CD14-positive monocyte (primary cell): ENCODE results near the gene OR5B2. TPM values are rescaled to one million over a fixed set of nuclear protein-coding genes. Genes with fewer than 3 reads are reported as not detected.

ENCODE experiments used
- DNase-seq, 3 donors: peaks; one replicate each; pipeline ENCODE4 v3.0.0-alpha.2; 2011 to 2022
- H2AFZ ChIP-seq: 2 replicates; pipeline ENCODE4 v1.6.0; 2012; ENCODE audit warnings: mild to moderate bottlenecking, low read depth, low read length, inconsistent platforms; ENCODE audit not compliant: insufficient read depth, poor library complexity, severe bottlenecking
- H3K27ac ChIP-seq, 2 donors: 1 replicate in 1 of 2; 2 replicates in 1 of 2; pipeline ENCODE4 v1.5.1; 2012 to 2013; ENCODE audit warnings: low read length in 2 of 2, control low read depth in 1 of 2, inconsistent platforms in 1 of 2, low read depth in 1 of 2, mild to moderate bottlenecking in 1 of 2
- H3K27me3 ChIP-seq, 2 donors: one replicate each; pipeline versions ENCODE4 v1.6.0 to v1.6.1; 2011 to 2013; ENCODE audit warnings: low read length in 2 of 2; ENCODE audit not compliant: control insufficient read depth in 2 of 2, insufficient read depth in 2 of 2
- H3K36me3 ChIP-seq, 2 donors: replicated peaks in 1 of 2; 1 replicate in 1 of 2; 2 replicates in 1 of 2; pipeline versions ENCODE4 v1.5.1 to v1.6.1; 2012 to 2013; ENCODE audit warnings: low read length in 2 of 2, control low read depth in 1 of 2, inconsistent platforms in 1 of 2, mild to moderate bottlenecking in 1 of 2; ENCODE audit not compliant: insufficient read depth in 2 of 2, control insufficient read depth in 1 of 2
- H3K4me1 ChIP-seq, 2 donors: 1 replicate in 1 of 2; 2 replicates in 1 of 2; pipeline versions ENCODE4 v1.5.1 to v1.6.1; 2012 to 2013; ENCODE audit warnings: low read length in 2 of 2, control low read depth in 1 of 2, inconsistent platforms in 1 of 2, mild to moderate bottlenecking in 1 of 2, moderate library complexity in 1 of 2; ENCODE audit not compliant: insufficient read depth in 2 of 2, control insufficient read depth in 1 of 2
- H3K4me2 ChIP-seq: replicated peaks from 2 replicates; pipeline ENCODE3; 2012; ENCODE audit warnings: low read length, moderate library complexity, mild to moderate bottlenecking; ENCODE audit not compliant: poor library complexity, severe bottlenecking; ENCODE audit errors: extremely low read depth
- H3K4me3 ChIP-seq, 3 experiments: fragments of 200-600 bp in 1 of 3; sonication (generic) in 1 of 3; replicated peaks in 1 of 3; 1 replicate in 2 of 3; 2 replicates in 1 of 3; pipeline ENCODE4 v1.5.1; 2011 to 2013; ENCODE audit warnings: low read length in 3 of 3, mild to moderate bottlenecking in 3 of 3, control low read depth in 2 of 3, low read depth in 2 of 3, inconsistent platforms in 1 of 3, moderate library complexity in 1 of 3
- H3K79me2 ChIP-seq: 2 replicates; pipeline ENCODE4 v1.6.0; 2012; ENCODE audit warnings: mild to moderate bottlenecking, control low read depth, inconsistent platforms, low read length, moderate library complexity; ENCODE audit not compliant: insufficient read depth
- H3K9ac ChIP-seq: 2 replicates; pipeline ENCODE4 v1.6.0; 2017; ENCODE audit warnings: low read length, mild to moderate bottlenecking; ENCODE audit not compliant: insufficient read depth, poor library complexity, severe bottlenecking
- H3K9me3 ChIP-seq, 2 donors: replicated peaks in 1 of 2; 1 replicate in 1 of 2; 2 replicates in 1 of 2; pipeline versions ENCODE4 v1.5.1 to v1.6.1; 2012 to 2013; ENCODE audit warnings: low read length in 2 of 2, control low read depth in 1 of 2; ENCODE audit not compliant: control insufficient read depth in 1 of 2, insufficient read depth in 1 of 2
- H4K20me1 ChIP-seq: 2 replicates; pipeline ENCODE4 v1.6.0; 2012; ENCODE audit warnings: mild to moderate bottlenecking, low read length, control low read depth, moderate library complexity; ENCODE audit not compliant: insufficient read depth
- H3K27ac Mint-ChIP-seq, 7 donors: one replicate each; pipeline ENCODE4 v1.8.0; 2020; ENCODE audit warnings: mild to moderate bottlenecking in 7 of 7, mixed read lengths in 7 of 7, moderate library complexity in 6 of 7, inconsistent platforms in 2 of 7
- H3K27me3 Mint-ChIP-seq, 3 donors: one replicate each; pipeline ENCODE4 v1.8.0; 2021 to 2022; ENCODE audit warnings: low read depth in 3 of 3, mild to moderate bottlenecking in 3 of 3, mixed read lengths in 3 of 3, moderate library complexity in 3 of 3, inconsistent platforms in 1 of 3
- H3K36me3 Mint-ChIP-seq, 2 donors: one replicate each; pipeline ENCODE4 v1.8.0; 2020; ENCODE audit warnings: mixed read lengths in 2 of 2, inconsistent platforms in 1 of 2, mild to moderate bottlenecking in 1 of 2
- H3K4me1 Mint-ChIP-seq: one replicate; pipeline ENCODE4 v1.8.0; 2020; ENCODE audit warnings: mild to moderate bottlenecking, mixed read lengths
- H3K4me3 Mint-ChIP-seq, 2 donors: one replicate each; pipeline ENCODE4 v1.8.0; 2020; ENCODE audit warnings: mild to moderate bottlenecking in 2 of 2, mixed read lengths in 2 of 2, moderate library complexity in 1 of 2
- H3K9me3 Mint-ChIP-seq, 7 donors: one replicate each; pipeline ENCODE4 v1.8.0; 2020 to 2022; ENCODE audit warnings: mixed read lengths in 7 of 7, mild to moderate bottlenecking in 6 of 7, moderate library complexity in 6 of 7, inconsistent platforms in 2 of 7
- CTCF ChIP-seq: fragments of 200-600 bp; IDR thresholded peaks from one replicate; pipeline ENCODE4 v1.8.0; 2022; ENCODE audit warnings: antibody characterized with exemption, mild to moderate bottlenecking
- WGBS: methylation state at CpG from one replicate; pipeline ENCODE4 v1.1.5; 2013; ENCODE audit warnings: missing lambda C conversion rate; ENCODE audit not compliant: insufficient coverage; 5-methylcytosine and 5-hydroxymethylcytosine counted together
- intact Hi-C, 2 donors: fragments of 100-400 bp; cut with micrococcal nuclease; formaldehyde crosslinking; loops; one replicate each; pipeline versions ENCODE4 v1.15.0 to v1.15.1; 2023
- polyA plus RNA-seq, 3 donors: library from polyadenylated mRNA; depleted of rRNA in 1 of 3; unstranded in 2 of 3; stranded (reverse) in 1 of 3; fragments of 300-500 nt in 2 of 3; fragments of >200 nt in 1 of 3; fragmentation: Illumina TruSeq in 2 of 3; gene quantifications; 1 replicate in 2 of 3; 2 replicates in 1 of 3; pipeline ENCODE4 v1.2.3, GENCODE V29; 2012 to 2021

Gene OR5B2
- polyA plus RNA-seq, 3 donors = not detected

- Histone ChIP-seq H3K9me3 (no peaks in the 10 kb centered on the region), H3K27ac (no peak overlapping the region)
- H3K4me1 Mint-ChIP-seq = no peaks in the 10 kb centered on the region
Measured at GRCh38 chr11:58438486-58438885, 10.6 kb upstream of the OR5B2 start.

DNA sequence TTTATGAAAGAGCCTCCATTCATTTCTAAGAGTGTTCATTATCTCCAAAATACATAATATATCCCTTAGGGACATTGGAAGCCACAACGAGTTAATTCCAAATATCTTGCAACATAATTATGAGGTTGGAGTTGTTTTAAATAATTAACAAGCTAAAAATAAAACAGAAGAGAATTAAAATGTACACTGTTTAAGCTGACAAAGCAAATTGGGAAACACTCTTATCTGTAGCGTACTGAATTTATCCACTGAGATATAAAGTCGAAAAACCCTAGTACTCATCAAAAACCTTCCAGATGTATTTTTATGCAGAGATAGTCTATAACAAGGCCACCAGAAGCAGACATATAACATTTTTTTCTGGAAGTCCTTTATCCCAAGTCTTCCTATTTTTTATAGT, 6.3 kb upstream of the OR5B2 start:
- Mint-ChIP-seq H3K4me1 (no peaks in the 10 kb centered on the region), H3K9me3 (peaks cover 0 to 4% (median 0%) of the 10 kb centered on the region in 7 donors), H3K4me3 (no peak overlapping the region), H3K27me3 (peaks cover 1 to 4% (median 2%) of the 10 kb centered on the region in 3 donors), H3K27ac (no peak overlapping the region), H3K36me3 (no peaks in the 10 kb centered on the region)
- Histone ChIP-seq H3K79me2 (no peaks in the 10 kb centered on the region), H3K36me3 (no peaks in the 10 kb centered on the region), H3K9ac (no peak overlapping the region), H3K27ac (no peak overlapping the region), H2AFZ (no peak overlapping the region), H3K4me1 (no peaks in the 10 kb centered on the region), H3K4me2 (no peak overlapping the region), H3K27me3 (no peaks in the 10 kb centered on the region), H4K20me1 (no peaks in the 10 kb centered on the region), H3K9me3 (no peaks in the 10 kb centered on the region), H3K4me3 (no peak overlapping the region)
- intact Hi-C loops = no loop called here
- no CpG with 5 or more reads among the region's 3 CpGs for WGBS
- no peak for TF ChIP-seq CTCF
- no peak for DNase-seq

More at GRCh38 chr11:58438486-58438885, 10.6 kb upstream of the OR5B2 start:
- no peaks in the 10 kb centered on the region for H3K36me3 Mint-ChIP-seq
- H3K27ac Mint-ChIP-seq = no peak overlapping the region
- no peak overlapping the region for H3K4me3 Mint-ChIP-seq
- H2AFZ ChIP-seq = no peak overlapping the region
- WGBS = 47% methylated on average over 3 of the region's 4 CpGs
- peaks cover 0 to 2% (median 1%) of the 10 kb centered on the region in 3 donors for H3K27me3 Mint-ChIP-seq
- no peak for DNase-seq
- H4K20me1 ChIP-seq = no peaks in the 10 kb centered on the region
- H3K4me2 ChIP-seq = no peak overlapping the region
- H3K4me1 ChIP-seq = no peaks in the 10 kb centered on the region
- H3K9me3 Mint-ChIP-seq = peaks cover 0 to 5% (median 3%) of the 10 kb centered on the region in 7 donors
- no peaks in the 10 kb centered on the region for H3K79me2 ChIP-seq
- intact Hi-C loops = no loop called here
- H3K4me3 ChIP-seq = no peak overlapping the region
- no peaks in the 10 kb centered on the region for H3K36me3 ChIP-seq
- H3K9ac ChIP-seq = no peak overlapping the region
- TF ChIP-seq CTCF = no peak
- H3K27me3 ChIP-seq = no peaks in the 10 kb centered on the region
